Karpas-422 (cell line): Measurements from ENCODE around the gene GRK2. TPM values are rescaled to one million over a fixed set of nuclear protein-coding genes. Genes with fewer than 3 reads are reported as not detected.

Experiments used
- total RNA-seq: library from RNA; depleted of rRNA; stranded (reverse); fragments of >200 nt; shearing (Covaris generic); gene quantifications from 2 replicates; pipeline ENCODE4 v1.2.3, GENCODE V29; 2014; ENCODE audit warnings: low replicate concordance; rRNA removed

The GRK2 gene
- total RNA-seq, 1 experiment from 2014 or later: 94.7 TPM

Other genes with a start within 250 kb of the GRK2 start
- 0.22 TPM in 1 of 2 replicates, not detected in the other for gene SYT12, start 243.3 kb upstream of the GRK2 start, total RNA-seq
- gene RHOD, start 209.6 kb upstream of the GRK2 start, total RNA-seq: not detected in 2 replicates
- gene KDM2A, start 147.2 kb upstream of the GRK2 start, total RNA-seq: 44.7 and 55.8 TPM in 2 replicates
- gene ANKRD13D, start 22.8 kb downstream of the GRK2 start, total RNA-seq: 31.3 and 91.8 TPM in 2 replicates
- gene SSH3, start 37.1 kb downstream of the GRK2 start, total RNA-seq: 0.61 and 0.82 TPM in 2 replicates
- gene POLD4, start 87.1 kb downstream of the GRK2 start, total RNA-seq: 362 and 684 TPM in 2 replicates
- 6.4 and 13.9 TPM in 2 replicates for gene CLCF1, start 107.1 kb downstream of the GRK2 start, total RNA-seq
- gene RAD9A, start 125.5 kb downstream of the GRK2 start, total RNA-seq: 14.8 and 19.2 TPM in 2 replicates
- 218 and 332 TPM in 2 replicates for gene PPP1CA, start 135.4 kb downstream of the GRK2 start, total RNA-seq
- 52.4 and 122 TPM in 2 replicates for gene TBC1D10C, start 137.6 kb downstream of the GRK2 start, total RNA-seq
- 0.18 TPM in 1 of 2 replicates, not detected in the other for gene CARNS1, start 149.2 kb downstream of the GRK2 start, total RNA-seq
- 48.9 and 83.6 TPM in 2 replicates for gene RPS6KB2, start 162.0 kb downstream of the GRK2 start, total RNA-seq
- gene PTPRCAP, start 171.2 kb downstream of the GRK2 start, total RNA-seq: 161 and 348 TPM in 2 replicates
- gene CORO1B, start 177.0 kb downstream of the GRK2 start, total RNA-seq: 15.5 and 40.6 TPM in 2 replicates
- not detected in 2 replicates for gene GPR152, start 186.3 kb downstream of the GRK2 start, total RNA-seq
- 0.29 TPM in 1 of 2 replicates, not detected in the other for gene CABP4, start 188.9 kb downstream of the GRK2 start, total RNA-seq
- 69.7 and 99.7 TPM in 2 replicates for gene TMEM134, start 202.8 kb downstream of the GRK2 start, total RNA-seq
- 51.8 and 119 TPM in 2 replicates for gene AIP, start 216.6 kb downstream of the GRK2 start, total RNA-seq
- 79.6 and 149 TPM in 2 replicates for gene PITPNM1, start 238.9 kb downstream of the GRK2 start, total RNA-seq
- gene CDK2AP2, start 241.7 kb downstream of the GRK2 start, total RNA-seq: 91.5 and 106 TPM in 2 replicates